GM19239 (cell line): ENCODE data around the gene RTN4R.
A peak's percentile ranks its signal among the peaks of the same experiment; 100 is the strongest.

Experiments
- DNase-seq: peaks from one replicate; pipeline ENCODE4 v3.0.0; 2011; ENCODE audit warnings: low spot score; ENCODE audit not compliant: insufficient read length
- FAIRE-seq: peaks from 2 replicates; lab custom pipeline; 2011; peaks lifted over from hg19 to GRCh38; lab: Jason Lieb, UNC

Gene RTN4R

DNA sequence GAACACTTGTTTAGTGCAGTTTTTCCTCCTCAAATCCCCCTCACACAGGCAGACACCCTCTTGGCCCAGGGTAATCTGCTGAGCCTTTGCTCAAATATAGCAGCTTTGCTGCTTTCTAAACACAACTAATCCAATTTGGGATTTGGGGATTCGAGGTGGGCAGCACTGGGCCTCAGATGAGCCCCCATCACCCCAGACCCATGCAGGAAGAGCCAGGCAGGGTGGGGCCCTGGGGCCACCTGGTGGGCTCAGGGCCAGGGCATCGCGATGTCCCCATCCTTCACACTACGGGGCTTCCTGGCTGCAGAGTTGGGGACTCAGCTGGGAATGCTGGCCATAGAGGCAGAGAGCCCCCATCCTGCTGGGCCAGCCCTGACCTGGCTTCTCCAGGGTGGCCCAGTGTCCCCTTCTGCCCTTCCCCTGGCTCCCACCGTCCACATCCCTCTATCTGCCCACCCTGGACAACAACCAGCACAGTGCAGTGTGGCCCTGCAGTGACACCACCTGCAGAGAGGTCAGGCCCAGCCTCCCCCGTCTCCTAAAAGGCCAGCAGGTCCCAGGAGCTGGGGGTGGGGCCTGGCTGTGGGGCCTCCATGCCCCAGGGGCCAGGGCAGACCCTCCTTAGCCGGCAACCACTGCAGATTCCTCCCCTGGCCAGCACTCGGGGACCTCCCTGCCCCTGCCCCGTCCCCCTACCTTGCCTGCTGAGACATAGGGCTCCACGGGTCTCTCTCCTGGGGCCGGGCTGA lies 60.7 kb downstream of the RTN4R start:
- FAIRE-seq, result no peak
- no peak for DNase-seq

DNA sequence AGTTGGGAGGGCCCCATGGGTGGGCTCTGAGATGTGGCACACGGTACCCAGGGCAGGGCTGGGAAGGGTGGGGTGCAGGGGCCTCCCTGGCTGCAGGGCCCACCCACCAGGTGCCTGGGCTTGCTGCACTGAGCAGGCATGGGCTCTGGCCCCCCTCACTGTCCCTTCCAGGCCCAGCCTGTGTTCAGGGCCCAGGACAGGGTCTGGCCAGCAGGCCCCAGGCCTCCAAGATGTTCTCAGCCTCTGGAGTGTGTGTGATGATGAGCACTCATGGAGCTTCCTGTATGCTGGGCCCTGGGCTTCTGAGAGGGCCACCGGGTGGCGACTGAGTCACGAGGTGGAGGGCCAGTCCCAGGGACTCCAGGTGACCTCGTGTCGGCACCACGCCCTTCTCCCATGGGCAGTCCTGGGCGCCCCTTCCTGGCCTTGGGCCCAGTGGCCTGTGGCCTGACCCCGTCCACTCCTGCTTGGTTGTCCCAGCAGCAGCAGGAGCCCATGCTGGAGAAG lies 61.4 kb downstream of the RTN4R start:
- FAIRE-seq, result no peak
- no peak for DNase-seq

DNA sequence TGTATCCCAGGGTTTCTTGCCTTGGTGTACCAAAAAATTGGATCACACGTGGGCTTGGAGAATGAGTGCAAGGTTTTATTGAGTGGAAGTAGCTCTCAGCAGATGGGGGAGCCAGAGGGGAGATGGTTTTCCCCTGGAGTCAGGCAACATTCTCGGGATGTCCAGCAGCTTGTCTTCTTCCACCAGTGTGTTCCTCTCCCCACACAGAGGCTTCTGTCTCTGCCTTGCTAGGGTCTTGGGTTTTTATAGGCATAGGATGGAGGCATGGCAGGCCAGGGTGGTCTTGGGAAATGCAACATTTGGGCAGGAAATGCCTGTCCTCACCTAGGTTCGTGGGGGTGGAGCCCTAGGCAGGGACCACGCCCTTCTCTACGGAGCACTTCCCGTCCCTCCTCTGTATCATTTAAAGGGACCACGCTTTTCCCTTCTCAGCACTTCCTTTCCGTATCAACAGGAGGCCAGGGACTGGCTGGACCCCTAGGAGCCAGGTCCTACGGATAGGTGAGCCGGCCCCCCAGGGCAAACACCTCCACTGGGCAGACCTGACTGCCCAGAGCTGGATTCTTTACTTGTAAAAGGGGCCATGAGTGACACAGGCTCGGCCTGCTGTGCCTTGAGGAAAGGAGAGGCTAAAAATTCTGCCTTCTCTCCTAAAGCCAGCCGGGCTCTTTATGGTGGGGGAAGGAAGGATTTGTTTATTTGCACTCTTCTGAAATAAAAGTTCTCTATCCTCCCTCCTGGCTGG lies 62.0 kb downstream of the RTN4R start:
- FAIRE-seq (peak; percentile 96), DNase-seq (peak; percentile 79)

DNA sequence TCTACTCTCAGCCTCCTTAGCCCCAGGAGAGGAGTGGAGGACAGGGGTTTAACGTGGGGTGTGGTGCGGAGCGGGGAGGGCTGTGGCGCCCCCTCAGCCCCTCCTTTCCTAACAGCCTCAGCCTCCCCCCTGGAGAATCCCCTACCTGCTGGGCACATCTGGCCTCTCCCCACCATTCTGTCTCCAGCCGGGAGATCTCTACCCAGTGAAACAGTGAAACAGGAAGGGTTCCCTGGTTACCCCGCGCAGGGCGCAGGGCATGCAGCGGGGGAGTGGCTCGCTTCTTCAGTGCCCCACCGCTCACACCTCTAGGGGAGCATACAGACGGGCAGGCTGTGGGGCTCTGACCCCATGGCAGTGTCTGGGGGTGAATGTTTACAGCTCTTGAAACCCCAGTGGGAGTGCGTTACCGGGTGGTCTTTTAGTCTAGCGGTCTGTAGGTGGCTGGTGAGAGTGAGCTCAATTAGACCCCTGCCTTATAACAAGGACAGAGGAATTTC lies 62.6 kb downstream of the RTN4R start:
- FAIRE-seq, result no peak

DNA sequence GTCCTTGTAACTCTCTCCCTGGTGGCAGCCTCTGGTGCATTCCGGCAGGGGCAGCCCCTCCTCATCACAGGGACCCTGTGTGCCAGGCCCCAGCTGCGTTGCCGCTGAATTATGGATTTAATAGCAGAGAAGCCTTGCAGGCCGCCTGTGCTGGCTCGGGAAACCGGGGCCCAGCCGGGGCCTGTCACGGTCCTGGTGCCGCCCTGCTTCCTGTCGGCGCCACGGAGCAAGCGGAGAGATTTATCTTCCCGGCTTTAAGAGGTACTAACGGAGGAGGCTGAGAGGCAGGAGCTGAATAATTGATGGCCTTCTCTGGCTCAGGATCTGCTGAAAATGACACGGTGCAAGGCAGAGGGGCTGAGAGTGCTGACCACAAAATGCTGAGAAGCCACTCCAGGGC lies 63.3 kb downstream of the RTN4R start:
- FAIRE-seq (no peak), DNase-seq (no peak)

More for the DNA sequence above, 62.6 kb downstream of the RTN4R start:
- DNase-seq, result no peak

DNA sequence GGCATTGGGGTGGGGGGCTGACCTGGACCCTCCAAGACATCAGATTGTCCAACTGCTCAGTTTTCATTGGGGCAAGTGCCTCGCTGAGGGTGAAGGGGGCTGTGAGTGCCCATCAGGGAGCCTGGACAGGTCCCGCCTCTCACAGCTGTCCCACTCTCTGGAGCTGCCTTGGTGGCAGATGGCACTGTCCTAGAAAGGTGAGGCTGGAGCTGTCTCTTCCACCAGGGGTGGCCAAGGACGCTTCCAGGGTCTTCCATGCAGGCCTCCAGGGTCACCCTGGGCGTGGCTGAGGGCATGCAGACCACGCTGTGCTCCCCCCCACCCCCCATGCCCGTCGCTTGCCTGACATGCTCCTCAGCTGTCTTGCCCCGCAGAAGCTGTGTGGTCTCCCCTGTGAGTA lies 63.8 kb downstream of the RTN4R start:
- FAIRE-seq (no peak), DNase-seq (no peak)

DNA sequence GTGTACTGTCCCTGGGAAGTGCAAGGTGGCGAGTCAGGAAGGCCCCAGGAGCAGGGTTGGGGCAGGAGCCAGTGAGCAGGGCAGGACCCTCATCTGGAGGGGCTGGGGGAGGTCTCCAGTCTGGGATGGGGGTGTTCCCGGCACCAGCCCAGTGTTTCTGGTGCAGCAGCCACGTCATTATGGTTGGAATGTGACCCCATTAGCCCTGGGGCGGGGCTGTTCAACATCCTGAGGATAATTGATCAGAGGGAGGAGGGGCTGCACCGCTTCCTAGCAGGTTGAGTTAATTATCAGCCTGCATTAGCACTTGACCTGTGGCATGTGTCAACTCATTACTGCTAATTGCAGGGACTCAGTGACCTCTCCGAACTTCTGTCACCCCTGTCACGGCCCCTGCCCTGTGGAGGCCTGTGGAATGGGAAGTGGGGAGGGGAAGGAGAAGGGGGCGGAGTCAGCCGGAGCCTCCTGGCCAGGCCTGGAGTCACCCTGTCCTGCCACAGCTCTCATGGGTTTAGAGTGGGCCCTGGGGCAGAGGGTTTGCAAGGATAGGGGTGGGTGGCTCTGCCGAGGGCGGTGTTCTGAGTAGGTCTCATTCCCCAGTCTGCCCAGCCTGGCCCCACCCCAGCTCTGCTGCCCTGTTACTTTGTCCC lies 64.4 kb downstream of the RTN4R start:
- DNase-seq, result no peak
- no peak for FAIRE-seq

DNA sequence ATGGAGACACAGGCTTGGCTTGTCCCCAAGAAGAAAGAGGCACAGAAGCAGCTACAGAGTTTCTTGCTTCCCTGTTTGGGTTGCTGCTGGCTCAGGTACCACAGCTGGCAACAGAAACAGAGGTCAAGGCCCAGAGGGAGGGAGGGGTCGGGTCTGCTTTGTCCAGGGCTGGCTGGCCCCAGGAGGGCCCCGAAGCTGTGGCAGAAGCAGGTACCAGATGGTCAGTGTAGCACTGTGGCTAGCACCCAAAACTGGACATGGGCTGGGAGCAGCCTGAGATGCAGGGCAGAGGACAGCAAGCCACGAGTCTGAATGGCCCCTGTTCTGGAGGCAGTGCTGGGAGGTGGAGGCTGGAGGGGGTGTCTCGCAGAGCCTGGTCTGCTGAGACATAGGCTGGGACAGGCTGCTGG lies 65.0 kb downstream of the RTN4R start:
- no peak for FAIRE-seq

DNA sequence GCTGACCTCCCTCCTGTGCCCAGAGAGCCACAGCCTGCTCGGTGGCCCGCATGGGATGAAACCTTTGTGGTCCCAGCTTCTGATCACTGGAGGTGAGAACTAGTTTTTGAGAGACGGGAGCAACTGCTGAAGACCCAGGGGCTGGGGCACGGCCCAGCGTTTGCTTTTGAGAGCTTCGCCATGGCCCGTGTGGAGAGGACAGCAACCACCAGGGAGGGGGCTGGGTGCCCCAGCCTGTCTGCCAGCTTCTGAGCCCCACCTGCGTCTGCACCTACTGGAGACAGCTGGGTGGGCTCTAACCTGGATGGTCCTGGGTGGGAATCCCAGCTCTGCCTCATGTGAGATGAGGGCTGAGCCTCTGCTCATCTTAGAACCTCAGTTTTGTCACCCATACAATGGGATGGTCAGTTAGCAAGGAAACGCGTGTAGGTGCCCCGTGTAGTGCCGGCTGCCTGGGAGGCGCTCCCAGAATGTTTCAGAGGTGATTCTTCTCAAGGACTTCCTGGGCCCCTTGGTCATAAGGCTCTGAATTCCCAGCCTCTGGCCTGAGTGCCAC lies 66.2 kb downstream of the RTN4R start:
- no peak for FAIRE-seq
- no peak for DNase-seq

More for the DNA sequence above, 65.0 kb downstream of the RTN4R start:
- no peak for DNase-seq

DNA sequence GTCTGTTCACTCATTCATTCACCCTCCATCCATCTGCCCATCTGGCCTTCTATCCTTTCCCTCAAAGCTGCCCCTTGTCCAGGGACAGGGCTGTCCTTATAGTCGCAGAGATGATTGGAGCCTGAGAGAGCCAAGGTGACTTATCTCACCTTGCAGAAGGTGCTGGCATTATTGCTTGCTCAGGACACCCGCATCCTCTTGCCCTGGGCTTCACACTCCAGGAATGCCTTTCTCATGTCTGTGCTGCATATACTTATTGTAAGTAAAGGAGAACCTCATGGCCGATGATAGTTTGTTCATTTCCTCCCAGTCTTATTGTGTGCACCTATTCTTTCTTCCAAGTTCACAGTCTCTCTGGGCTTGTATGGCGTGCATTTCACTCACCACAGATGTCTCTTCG lies 68.2 kb downstream of the RTN4R start:
- no peak for DNase-seq
- FAIRE-seq, result no peak

DNA sequence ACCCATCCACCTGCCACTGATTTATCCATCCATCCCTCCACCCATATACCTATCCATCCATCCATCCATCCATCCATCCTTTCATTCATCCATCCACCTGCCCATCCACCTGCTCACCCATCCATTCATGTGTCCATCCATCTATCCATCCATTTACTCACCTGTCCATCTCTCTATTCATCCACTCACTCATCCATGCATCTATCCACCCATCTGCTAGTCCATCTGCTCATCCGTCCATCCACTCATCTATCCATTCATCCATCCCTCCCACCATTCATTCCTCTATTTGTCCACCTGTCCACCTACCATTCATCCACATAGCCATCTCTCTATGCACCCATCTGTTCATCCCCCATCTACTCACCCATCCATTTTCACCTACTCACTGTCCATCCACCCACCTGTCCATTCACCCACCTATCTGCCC lies 68.7 kb downstream of the RTN4R start:
- DNase-seq (no peak), FAIRE-seq (no peak)

DNA sequence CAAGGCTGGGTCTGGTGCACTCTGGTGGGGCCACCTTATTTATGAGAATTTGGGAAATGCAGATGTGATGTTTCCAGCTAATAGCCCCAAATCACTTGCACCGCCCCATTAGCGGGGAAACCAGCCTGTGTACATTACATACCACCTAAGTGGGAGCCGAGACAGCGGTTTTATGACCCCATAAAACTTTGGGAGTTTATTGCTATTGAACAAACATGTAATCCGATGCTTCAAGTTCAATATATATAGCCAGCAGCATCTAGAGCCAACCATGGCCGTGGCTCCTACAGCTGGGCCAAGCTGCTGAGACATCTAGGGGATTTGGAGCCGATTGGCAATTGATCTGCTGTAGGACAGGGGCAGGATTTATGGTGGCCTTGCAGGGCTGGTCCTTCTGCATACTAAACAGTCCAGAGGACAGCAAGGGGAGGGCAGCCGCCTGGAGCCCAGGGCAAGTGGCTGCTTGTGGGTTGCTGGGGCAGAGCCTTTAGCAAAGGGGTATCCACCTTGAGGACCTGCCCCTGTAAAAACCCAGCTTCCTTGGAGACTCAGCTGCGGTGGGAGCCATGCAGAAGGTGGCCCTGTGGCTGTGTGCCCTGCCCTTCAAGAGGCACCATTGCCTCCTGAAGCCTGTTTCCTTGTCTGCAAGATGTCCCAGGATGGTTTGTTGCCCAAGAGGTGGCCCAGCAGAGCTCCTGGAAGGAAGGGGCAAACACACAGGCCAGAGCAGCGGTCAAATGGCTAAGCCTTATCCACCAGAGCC lies 69.4 kb downstream of the RTN4R start:
- DNase-seq, result no peak
- FAIRE-seq, result no peak

DNA sequence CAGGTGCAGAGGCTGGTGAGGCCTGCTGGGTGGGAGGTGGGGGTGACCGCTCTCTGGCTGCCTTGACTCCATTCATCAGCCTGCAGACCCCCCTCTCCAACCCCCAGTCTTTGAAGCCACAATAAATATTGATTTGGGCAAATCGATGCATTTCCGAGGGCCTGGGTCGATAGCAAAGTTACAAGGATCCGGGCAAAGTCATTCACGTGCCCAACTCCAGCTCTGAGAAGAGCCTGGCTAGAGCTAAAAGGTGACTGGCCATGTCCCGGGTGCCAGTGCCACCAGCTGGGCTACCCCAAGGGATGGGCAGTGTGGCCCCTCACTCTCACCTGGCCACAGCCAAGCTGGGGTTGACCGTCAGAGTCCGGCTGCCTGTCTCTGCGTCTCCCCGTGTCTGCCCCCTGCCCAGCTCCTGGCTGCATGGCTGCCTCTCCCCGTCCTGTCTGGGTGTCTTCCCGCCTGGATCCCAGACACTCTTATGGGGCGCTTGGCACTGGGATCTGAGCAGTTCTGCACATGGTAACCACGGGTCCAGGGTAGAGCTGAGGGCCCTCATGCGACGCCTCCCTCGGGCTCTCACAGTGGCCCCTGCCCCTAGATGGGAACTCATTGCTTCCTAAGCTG lies 70.6 kb downstream of the RTN4R start:
- FAIRE-seq (no peak), DNase-seq (no peak)

DNA sequence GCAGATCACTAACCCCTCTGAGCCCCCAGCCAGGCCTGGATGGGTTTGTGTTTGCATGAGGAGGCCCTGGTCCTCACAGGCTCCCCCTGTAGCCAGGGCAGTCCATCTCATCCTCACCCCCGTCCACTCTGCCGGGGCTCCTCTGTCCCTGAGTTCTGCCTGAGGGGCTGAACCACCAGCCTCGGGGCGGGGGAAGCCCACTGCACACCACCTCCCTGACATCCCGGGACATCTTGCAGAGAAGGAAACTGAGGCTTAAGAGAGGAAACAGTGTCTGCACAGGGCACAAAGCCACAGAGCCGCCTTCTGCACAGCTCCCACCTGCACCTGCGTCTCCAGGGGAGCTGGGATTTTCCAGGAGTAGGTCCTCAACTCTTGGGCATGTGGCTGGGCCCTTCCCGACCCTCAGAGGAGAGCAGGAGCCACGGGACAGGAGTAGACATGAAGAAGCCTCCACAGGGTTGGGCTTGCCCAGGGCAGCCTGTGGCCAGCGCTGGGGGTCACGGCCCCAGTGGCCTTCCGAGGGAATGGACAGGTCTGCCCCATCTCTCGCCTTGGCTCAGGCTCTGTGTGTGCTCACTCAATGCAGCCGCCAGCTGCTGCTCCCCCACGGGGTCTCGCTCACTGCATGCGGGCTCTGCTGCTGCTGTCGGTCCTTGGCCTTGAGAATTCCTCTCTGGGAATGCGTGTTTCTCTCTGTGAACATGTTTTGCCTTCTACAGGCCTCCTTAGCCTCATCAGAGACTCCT lies 71.8 kb downstream of the RTN4R start:
- DNase-seq, result no peak
- FAIRE-seq, result no peak

DNA sequence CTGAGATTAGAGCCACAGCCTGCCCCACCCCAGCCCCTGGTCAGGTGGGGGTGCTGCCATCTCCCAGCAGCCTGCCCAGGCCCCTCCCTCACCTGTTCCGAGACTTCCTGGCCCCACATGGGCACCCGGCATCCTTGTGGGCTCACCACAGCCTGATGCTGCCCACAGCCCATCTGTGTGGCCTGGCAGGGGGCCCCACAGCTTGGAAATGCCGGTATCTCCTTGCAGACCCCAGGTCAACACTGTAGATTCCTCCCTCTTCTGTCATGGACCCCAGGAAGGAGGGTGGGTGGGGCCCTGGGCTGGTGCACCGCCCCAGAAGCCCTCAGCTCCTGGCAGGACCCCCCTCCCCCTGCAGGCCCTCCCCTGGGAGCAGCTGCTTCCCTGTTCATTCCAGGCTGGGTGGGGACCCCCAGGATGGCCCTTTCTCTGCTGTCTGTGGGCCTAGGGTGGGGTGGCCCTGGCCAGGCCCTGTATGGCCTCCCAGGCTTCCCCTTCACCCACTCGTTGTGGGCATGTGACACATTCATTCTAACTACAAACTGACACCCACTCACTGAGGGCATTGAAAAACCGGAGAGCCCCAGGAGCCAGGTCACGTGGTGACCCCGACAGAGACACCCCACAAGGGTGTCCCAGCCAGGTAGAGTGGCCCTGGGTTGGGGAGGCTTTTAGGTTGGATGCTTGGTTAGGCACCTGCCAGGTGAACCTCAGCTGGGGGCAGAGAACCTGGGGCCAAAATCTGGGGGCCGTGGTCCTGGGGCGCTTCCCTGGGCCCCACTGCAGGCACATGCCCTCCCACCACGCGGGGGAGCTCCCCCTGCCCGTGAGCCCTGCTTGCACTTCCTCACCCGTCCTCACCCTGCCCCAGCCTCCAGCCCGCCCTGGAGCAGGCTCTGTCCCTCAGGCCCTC lies 73.2 kb downstream of the RTN4R start:
- DNase-seq (peak; percentile 36), FAIRE-seq (no peak)

DNA sequence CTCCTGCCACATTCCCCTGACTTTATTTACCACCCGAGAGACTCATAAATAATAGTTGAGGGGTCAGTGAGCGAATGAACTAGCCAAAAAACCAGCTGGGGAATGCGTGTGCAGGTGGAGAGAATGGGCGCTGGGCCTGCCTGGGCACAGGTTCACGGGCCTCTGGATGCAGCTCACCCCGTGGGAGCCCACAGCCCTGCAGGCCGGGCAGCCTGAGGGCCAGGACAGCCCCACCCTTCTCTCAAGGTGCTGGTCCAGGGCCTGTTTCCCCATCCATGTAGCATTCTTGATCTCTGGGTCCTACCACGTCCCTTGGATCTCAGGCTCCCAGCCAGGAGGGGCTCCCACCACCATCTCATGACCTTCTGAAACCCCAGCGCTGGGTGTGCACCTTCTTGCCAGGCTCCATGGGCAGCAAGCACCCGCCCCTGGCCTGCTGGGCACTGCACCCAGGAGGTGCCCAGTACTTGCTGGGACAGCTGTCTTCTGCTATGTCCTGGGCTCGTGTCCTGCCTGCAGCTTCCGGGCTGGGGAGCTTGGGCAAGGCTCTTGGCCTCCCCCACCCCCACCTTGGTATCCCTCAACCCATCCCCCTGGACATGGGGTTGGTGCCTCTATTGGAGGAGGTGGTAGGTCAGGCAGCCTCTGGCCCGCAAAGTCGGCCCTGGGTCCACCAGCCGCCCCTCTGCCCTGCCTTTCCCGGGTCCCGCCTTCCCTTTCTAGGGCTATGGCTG lies 74.2 kb downstream of the RTN4R start:
- FAIRE-seq, result no peak
- no peak for DNase-seq
